Globus pallidus (tissue), 1 donor: ENCODE measurements around the gene PCDHB4.
"Not testable (repeated sequence)": the region's sequence is repeated elsewhere in the genome, so short reads cannot be mapped to it uniquely, and the experiment has no call there.

Experiments
- DNase-seq: peaks from one replicate; pipeline ENCODE4 v3.0.0-alpha.2; 2015; ENCODE audit warnings: low spot score

The PCDHB4 gene

GRCh38 chr5:141150224-141150992 is 28.8 kb downstream of the PCDHB4 start:
- DNase-seq: no peak

GRCh38 chr5:141150993-141151325 is 29.3 kb downstream of the PCDHB4 start:
- no peak for DNase-seq

- DNase-seq: not testable (repeated sequence)
These were observed 30.0 kb downstream of the PCDHB4 start for GRCh38 chr5:141151632-141152031.

GRCh38 chr5:141152096-141152495 is 30.5 kb downstream of the PCDHB4 start:
- DNase-seq: not testable (repeated sequence)

- no peak for DNase-seq
These were observed 34.1 kb downstream of the PCDHB4 start for GRCh38 chr5:141155540-141156374.

- DNase-seq: not testable (repeated sequence)
These were observed 35.7 kb downstream of the PCDHB4 start for GRCh38 chr5:141157356-141157755.

GRCh38 chr5:141157901-141158300 is 36.3 kb downstream of the PCDHB4 start:
- not testable (repeated sequence) for DNase-seq

- peak; percentile 48 for DNase-seq
These were observed 51.0 kb downstream of the PCDHB4 start, which contains the start of gene PCDHB7 for GRCh38 chr5:141172381-141173204. TSS of gene PCDHB7 (plus strand) at chr5:141172644. CDS start at chr5:141172836, 192 bp downstream.

- not testable (repeated sequence) for DNase-seq
These were observed 52.9 kb downstream of the PCDHB4 start for GRCh38 chr5:141174291-141175104.
